Measurements from ENCODE around the gene GALK1.
A peak's percentile ranks its signal among the peaks of the same experiment; 100 is the strongest.

Gene GALK1

GRCh38 chr17:75810216-75810615 is 45.2 kb upstream of the GALK1 start:
- no peak for DNase-seq (ENCODE audit: low read depth)

DNA sequence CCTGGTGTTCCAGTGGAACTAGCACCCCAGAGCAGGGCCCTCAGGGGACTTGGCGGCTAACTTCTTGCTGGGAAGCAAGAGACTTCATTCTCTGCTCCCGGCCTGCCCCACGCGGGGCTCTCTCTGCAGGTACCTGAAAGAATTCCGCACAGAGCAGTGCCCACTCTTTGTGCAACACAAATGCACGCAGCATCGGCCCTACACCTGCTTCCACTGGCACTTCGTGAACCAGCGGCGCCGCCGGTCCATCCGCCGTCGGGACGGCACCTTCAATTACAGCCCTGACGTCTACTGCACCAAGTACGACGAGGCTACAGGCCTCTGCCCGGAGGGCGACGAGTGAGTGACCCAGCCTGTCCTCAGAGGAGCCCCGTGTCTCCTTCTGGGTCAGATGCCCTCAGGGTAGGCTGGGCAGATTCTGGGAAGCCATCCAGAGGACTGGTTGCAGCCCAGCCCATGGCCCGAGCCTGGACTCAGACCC is 44.7 kb upstream of the GALK1 start:
- no peak for DNase-seq (ENCODE audit: low read depth)
- H3K4me3 ChIP-seq (ENCODE audit: control insufficient read depth, low read depth, low read length) = no peak overlapping the region
- TF ChIP-seq, protein P1, sequence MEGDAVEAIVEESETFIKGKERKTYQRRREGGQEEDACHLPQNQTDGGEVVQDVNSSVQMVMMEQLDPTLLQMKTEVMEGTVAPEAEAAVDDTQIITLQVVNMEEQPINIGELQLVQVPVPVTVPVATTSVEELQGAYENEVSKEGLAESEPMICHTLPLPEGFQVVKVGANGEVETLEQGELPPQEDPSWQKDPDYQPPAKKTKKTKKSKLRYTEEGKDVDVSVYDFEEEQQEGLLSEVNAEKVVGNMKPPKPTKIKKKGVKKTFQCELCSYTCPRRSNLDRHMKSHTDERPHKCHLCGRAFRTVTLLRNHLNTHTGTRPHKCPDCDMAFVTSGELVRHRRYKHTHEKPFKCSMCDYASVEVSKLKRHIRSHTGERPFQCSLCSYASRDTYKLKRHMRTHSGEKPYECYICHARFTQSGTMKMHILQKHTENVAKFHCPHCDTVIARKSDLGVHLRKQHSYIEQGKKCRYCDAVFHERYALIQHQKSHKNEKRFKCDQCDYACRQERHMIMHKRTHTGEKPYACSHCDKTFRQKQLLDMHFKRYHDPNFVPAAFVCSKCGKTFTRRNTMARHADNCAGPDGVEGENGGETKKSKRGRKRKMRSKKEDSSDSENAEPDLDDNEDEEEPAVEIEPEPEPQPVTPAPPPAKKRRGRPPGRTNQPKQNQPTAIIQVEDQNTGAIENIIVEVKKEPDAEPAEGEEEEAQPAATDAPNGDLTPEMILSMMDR (IDR thresholded peaks at IDR 0.05; ENCODE audit: control insufficient read depth, insufficient read depth, low read depth, low read length, missing control alignments) = no peak

More at GRCh38 chr17:75810216-75810615, 45.2 kb upstream of the GALK1 start:
- TF ChIP-seq, protein P1 (IDR thresholded peaks at IDR 0.05; ENCODE audit: control insufficient read depth, insufficient read depth, low read depth, low read length, missing control alignments) = no peak
- H3K4me3 ChIP-seq (ENCODE audit: control insufficient read depth, low read depth, low read length) = no peak overlapping the region

- no peak overlapping the region for H3K4me3 ChIP-seq (ENCODE audit: control insufficient read depth, low read depth, low read length)
- TF ChIP-seq, protein P1 (IDR thresholded peaks at IDR 0.05; ENCODE audit: control insufficient read depth, insufficient read depth, low read depth, low read length, missing control alignments) = no peak
- DNase-seq (ENCODE audit: low read depth) = peak; percentile 20
Measured at GRCh38 chr17:75808905-75809621, 44.1 kb upstream of the GALK1 start.

DNA sequence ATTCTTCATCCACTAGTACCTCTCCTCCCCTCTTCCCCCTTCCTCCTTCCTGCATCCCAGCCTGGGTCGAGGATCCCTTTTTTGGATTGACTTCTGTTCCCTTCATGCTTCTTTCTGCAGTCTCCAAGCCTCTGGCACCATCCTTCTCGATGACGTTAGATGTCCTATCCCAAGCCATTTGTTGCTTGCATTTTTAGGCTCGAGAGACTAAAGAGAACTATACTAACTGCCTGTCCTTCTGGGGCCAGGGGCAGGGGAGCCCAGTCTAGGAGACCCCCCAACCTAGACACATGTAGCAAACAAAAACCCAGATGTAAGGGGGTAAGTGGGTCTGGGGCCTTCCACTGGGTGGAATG is 43.5 kb upstream of the GALK1 start:
- no peak for DNase-seq (ENCODE audit: low read depth)
- H3K4me3 ChIP-seq (ENCODE audit: control insufficient read depth, low read depth, low read length) = no peak overlapping the region
- TF ChIP-seq, protein P1 (IDR thresholded peaks at IDR 0.05; ENCODE audit: control insufficient read depth, insufficient read depth, low read depth, low read length, missing control alignments) = no peak

GRCh38 chr17:75807861-75808260 is 42.9 kb upstream of the GALK1 start:
- TF ChIP-seq, protein P1 (IDR thresholded peaks at IDR 0.05; ENCODE audit: control insufficient read depth, insufficient read depth, low read depth, low read length, missing control alignments) = no peak
- no peak overlapping the region for H3K4me3 ChIP-seq (ENCODE audit: control insufficient read depth, low read depth, low read length)
- no peak for DNase-seq (ENCODE audit: low read depth)

DNA sequence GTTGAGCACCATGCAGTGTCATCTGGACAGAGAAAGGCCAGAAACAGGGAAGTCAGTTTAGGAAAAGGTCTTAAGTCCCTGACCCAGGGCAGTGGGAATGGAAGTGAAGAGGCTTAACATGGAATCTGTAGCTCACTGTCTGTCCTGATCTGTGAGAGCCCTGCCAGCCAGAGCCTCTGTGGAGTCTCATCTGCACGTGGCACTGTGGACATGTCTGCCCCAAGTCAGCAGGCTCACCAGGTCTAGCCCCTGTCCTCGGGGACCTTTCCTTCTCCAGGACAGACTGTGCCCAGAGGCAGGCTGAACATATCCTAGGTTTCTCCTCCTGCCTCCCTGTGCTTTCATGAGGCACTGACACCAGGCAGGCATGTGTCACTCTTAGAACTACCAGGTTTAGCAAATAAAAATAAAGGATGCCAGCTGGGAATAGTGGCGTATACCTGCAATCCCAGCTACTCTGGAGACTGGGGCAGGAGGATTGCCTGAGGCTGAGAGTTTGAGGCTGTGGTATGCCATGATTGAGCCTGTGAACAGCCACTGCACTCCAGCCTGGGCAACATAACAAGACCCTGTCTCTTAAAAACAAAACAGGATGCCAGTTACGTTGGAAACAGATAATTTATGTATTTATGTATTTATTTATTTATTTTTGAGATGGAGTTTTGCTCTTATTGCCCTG is 42.0 kb upstream of the GALK1 start:
- DNase-seq (ENCODE audit: low read depth) = no peak
- H3K4me3 ChIP-seq (ENCODE audit: control insufficient read depth, low read depth, low read length) = no peak overlapping the region
- TF ChIP-seq, protein P1 (IDR thresholded peaks at IDR 0.05; ENCODE audit: control insufficient read depth, insufficient read depth, low read depth, low read length, missing control alignments) = no peak
